ENCODE data around the gene SMKR1.

SMKR1 gene

DNA sequence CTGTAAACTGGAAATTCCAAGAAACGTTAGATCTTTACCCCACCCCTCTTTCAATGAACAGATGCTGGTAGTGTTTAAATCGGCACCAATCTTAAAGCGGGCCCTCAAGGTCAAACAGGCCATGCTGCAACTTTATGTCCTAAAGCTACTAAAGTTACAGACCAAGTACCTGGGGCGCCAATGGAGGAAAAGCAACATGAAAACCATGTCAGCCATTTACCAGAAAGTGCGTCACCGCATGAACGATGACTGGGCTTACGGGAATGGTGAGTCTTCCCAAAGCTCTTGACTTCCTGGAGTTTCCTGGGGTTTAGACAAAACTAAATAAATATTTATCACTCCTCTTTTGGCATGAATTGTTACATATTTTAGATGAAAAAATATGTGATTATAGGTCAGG lies 19.6 kb upstream of the SMKR1 start:
- DNase-seq (ENCODE audit: low read depth), result no peak

DNA sequence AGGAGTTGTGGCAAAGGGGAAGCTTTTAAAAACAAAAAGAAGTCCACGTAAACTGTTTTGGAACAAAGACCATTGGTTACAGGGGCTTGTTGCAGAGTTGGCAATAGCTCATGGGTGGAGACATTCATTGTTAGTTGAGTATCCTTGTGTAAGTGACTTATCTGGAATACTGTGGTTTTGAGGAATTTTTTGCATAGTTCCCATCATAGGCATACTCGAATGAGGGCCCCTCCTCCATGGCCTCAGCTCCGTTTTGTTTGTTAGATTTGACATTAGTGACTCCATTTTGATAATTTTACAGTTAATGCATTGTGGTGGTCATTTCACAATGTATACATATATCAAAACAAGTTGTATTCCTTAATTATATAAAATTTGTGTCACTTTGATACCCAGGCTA lies 12.8 kb upstream of the SMKR1 start:
- DNase-seq (ENCODE audit: low read depth), result peak; percentile 23

DNA sequence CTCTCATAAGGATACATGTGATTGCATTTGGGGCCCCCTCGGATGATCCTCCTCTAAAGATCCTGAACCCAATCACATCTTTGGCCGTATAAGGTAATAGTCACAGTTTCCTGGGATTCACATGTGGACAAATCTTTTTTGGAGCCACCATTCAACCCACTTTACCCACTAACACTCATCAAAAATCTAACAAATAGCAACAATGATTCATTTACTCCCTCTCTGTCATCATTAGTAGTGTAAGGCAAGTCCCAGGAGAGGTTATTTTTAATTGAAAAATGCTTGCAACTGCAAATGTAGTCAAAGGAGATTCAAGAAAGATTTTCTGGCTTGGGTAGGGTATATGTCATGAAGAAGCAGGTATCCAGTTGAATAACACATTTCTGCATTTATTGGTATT lies 9.9 kb upstream of the SMKR1 start:
- no peak for DNase-seq (ENCODE audit: low read depth)

DNA sequence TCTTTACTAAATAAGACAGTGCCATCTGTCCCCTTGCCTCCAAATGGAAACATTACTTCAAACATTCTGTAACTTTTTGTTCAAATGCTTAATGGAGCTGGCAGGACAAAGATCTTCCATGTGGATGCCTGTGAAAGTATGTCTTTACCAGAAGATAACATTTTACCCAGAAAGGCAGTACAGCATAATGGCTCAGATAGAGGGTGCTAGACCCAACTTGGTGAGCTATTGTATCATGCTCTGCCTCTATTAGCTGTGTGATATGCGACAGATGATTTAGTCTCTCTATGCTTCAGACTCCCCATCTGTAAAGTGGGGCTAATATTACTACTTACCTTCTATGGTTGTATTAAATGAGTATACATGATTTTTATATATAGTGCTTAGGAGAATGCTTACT lies 8.8 kb upstream of the SMKR1 start:
- no peak for DNase-seq (ENCODE audit: low read depth)

DNA sequence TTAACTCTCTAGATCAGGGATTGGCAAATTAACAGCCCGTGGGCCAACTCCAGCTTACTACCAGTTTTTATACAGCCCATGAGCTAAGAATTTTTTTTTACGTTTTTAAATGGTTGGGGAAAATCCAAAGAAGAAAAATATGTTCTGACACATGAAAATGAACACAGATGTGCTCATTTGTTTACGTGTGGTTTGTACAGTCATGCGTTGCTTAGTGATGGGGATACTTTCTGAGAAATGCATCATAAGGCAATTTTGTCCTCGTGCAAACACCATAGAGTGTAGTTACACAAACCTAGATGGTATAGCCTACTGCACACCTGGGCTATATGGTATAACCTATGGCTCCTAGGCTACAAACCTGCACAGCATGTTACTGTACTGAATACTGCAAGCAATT lies 8.3 kb upstream of the SMKR1 start:
- DNase-seq (ENCODE audit: low read depth), result peak; percentile 74

DNA sequence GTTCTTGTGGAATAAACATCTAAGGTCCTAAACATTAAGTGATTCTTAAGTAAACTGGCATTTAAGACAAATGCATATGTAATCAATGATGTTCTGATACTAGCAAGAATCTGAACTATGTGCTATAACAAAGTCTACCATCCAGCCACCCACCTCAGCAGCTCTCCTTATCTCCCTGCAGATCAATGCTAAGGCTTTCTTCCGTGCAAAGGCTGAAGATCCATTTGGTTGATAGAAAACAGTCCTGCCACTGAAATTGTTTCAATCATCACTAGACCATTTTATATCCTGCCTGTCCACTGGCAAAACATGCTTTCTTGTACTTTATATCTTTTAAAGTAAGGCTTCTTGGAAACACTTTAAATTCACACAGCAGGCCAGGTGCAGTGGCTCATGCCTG lies 6.3 kb upstream of the SMKR1 start:
- no peak for DNase-seq (ENCODE audit: low read depth)

DNA sequence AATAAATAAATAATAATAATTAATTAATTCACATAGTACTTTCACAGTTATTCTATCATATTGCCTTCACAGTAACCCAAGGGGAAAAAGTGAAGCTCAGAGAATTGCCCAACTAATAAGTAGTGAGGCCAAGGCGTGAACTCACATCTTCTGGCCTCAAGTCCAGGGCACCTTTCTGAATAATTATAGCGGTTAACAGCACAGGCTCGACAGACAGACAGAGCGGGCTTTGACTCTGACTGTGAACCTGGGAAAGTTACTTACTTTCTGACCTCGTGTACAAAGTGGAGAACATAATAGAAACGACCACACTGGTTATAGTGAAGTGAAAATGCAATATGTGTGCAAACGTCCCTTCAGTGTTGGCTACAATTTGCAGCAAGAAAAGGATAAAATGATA lies 5.7 kb upstream of the SMKR1 start:
- no peak for DNase-seq (ENCODE audit: low read depth)

DNA sequence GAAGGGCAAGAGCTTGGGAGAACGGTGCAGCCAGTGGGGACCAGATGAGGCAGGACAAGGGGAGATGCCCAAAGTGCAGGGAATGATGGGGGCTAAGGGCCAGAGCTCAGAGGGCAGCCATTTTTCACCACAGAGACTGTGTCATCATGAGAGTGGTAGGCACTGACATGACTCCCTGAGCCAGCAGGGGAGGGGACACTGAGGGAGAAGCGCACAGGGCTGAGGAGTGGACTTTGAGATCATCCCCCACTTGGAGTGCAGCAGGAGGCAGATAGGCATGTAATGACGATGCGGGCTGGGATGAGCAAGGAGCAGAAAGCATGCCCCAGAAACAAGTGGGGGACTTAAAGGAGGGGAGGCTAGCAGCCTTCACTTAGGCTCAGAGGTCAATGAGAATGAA lies 5.2 kb upstream of the SMKR1 start:
- no peak for DNase-seq (ENCODE audit: low read depth)

DNA sequence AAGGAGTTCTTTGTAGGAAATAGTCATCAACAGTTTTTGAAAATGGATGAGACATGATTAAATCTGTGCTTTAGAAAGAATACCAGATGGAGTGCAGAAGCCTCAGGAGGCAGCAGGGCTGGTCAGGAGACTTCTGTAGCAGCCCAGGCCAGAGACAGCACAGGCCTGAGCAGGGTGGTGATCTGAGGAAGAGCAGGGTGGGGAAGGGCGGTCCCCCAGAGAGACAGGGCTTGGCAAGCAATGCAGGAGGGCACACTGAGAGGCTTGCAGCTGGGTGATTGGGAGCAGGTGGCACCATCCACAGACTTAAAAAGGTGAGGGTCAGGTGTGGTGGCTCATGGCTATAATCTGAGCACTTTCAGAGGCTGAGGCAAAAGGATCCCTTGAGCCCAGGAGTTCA lies 4.3 kb upstream of the SMKR1 start:
- DNase-seq (ENCODE audit: low read depth), result no peak

DNA sequence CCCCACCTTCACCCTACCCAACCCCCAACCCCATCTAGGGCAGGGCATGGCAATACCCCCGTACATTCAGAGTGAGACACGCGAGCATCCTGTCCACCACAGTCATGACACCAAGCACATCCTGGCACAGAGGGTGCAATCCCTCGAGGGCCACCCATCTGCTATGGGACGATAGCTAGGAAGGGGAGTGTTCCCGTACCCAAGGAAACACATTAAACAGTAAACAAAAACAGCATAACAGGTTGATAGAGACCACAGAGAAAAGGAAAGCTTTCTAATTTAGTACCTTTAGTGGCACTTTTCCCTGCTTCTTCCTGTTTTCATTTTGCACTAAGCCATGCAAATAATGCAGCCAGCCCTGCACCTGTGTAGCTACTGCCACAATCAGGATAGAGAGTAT lies 2.3 kb upstream of the SMKR1 start:
- DNase-seq (ENCODE audit: low read depth), result no peak

DNA sequence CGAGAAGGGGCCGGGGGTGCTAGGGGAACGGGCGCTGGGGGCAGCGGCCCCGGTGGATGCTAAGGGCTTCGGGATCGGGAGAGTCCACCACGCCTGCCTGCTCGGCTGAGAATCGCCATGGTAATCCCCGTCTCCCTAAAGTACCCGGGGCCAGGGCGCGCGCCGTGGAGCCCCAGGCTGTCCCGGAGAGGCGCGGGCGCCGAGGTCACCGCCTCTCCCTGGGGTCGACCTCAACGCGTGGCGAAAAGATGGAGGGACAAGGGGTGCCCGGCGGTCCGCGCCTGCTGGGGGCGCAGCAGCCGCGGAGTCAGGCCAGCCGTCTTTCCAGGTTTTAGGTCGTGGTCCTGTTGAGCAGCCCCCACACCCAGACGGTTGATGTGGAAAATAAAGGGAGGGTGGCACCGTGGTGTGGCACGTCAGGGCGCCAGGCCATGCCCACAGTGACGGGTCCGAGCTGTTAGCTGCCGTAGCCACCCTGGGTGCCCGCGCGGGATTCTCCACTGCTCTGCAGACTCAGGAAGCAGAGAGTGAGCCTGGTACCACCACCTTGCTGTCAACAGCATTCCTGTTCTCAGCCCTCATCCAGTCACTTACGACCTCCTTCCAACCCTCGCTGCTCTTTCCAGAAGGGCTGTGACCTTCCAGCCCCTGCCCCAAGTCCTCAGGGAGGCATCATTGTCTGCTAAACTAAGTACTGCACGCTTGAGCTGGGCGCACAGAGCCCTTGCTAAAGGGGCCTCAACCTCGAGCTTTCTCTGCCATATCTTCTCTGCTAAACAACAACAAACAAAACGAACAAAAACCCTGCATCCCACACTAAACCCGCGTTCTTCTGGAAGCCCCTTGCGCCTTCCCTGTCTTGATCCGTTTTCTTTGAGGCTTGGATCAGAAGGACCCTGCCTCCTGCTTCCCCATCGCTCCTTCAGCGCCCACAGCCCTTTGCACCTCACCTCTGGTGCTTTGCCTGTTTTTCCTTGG lies 666 bp downstream of the SMKR1 start:
- DNase-seq (ENCODE audit: low read depth), result no peak

DNA sequence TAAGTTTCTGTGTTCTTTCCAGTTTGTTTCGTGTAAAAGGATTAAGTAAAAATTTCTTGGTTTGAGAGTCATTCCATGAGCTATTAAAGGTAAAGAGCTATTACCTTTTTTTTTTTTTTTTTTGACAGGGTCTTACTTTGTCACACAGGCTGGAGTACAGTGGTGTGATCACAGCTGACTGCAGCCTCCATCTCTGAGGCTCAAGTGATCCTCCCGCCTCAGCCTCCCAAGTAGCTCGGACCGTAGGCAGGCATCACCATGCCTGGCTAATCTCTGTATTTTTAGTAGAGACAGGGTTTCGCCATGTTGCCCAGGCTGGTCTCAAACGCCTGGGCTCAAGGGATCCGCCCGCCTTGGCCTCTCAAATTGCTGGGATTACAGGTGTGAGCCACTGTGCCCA lies 1.4 kb downstream of the SMKR1 start:
- DNase-seq (ENCODE audit: low read depth), result no peak

DNA sequence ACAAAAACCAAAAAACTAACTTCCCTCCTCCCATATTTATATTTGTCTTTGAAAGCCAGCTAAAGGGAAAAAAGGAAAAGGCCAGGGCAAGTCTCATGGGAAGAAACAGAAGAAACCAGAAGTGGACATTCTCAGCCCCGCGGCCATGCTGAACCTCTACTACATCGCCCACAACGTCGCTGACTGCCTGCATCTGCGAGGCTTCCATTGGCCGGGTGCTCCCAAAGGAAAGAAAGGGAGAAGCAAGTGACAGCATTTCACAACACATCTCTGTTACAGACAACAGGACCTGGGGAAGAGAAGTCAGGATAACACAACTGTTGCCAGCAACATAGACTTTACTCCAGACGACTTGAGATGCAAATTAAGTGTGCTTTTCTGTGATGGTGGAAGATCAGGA lies 9.9 kb downstream of the SMKR1 start:
- no peak for DNase-seq (ENCODE audit: low read depth)

DNA sequence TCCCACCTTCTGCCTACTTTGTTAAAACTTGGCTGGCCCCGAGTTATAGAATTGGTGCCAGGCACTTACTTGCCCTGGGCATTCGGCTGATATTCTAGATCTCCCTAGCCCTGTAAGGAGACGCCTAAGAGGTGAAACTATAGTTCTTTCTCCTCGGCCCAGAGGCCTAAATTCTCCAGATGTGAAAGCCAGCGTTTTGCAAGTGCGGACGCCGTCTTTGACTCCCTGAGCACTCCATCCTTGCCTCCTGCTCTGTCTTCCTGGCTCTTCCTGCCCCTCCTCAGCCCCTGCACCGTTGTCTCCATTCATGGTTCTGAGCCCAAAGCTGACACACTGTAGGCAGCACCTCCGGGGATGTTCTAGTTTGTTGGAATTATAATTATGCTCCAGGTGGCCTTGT lies 11.2 kb downstream of the SMKR1 start:
- no peak for DNase-seq (ENCODE audit: low read depth)

DNA sequence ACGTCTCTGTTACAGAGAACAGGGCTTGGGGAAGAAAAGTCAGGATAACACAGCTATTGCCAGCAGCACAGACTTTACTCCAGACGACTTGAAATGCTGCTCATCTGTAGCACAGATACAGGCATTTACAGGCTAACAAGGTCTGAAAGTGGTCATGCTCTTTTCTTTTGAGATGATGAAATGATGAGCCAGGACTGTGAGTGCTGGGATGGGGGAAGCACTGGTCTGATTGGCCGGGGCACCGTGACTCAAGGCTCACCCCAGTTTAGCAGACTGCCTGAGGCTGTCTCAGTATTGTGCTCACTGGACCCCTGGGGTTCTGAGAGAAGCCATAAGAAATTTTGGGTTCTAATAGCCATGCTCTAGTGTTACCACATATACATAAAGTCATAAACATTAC lies 12.4 kb downstream of the SMKR1 start:
- DNase-seq (ENCODE audit: low read depth), result peak; percentile 21

DNA sequence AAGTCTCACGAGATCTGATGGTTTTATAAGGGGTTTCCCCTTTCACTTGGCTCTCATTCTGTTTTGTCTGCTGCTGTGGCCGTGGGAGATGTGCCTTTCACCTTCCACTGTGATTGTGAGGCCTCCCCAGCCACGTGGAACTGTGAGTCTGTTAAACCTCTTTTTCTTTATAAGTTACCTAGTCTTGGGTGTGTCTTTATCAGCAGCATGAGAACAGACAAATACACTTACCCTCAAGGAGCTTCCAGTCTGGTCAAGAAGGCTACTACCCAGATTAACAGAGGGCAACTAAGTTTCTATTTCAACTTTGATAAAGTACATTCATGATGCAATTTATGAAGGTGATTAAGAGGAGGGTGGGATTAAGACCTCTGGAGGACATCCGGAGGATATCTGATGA lies 13.1 kb downstream of the SMKR1 start:
- no peak for DNase-seq (ENCODE audit: low read depth)

DNA sequence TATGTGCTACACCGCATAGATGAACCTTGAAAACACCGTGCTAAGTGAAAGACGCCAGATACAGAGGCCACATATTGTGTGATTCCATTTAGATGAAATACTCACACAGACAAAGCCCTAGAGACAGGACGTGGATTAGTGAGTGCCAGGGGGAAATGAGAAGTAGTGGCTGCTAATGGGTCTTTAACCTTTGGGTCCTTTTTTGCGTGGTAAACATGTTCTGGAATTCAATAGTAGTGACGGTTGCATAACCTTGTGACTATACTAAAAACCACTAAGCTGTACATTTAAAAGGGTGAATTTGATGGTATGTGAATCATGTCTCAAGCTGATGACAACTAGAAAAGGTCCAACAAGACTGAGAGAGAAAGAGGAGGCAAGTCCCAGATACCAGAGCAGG lies 15.6 kb downstream of the SMKR1 start:
- DNase-seq (ENCODE audit: low read depth), result no peak

DNA sequence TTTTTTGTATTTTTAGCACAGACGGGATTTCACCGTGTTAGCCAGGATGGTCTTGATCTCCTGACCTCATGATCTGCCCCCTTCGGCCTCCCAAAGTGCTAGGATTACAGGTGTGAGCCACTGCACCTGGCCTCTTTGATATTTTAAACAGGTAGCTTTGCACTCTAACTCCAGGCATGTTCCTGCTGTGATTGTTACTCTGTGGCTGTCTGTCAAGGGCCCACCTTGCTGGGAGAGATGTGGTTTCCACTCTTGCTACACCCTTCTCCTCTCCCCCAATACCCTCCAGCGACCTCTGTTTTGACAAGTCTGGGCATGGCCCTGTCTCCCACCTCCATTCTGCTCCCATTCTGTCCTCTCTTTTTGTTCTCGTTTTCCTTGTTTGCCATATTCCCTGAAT lies 17.1 kb downstream of the SMKR1 start:
- no peak for DNase-seq (ENCODE audit: low read depth)

DNA sequence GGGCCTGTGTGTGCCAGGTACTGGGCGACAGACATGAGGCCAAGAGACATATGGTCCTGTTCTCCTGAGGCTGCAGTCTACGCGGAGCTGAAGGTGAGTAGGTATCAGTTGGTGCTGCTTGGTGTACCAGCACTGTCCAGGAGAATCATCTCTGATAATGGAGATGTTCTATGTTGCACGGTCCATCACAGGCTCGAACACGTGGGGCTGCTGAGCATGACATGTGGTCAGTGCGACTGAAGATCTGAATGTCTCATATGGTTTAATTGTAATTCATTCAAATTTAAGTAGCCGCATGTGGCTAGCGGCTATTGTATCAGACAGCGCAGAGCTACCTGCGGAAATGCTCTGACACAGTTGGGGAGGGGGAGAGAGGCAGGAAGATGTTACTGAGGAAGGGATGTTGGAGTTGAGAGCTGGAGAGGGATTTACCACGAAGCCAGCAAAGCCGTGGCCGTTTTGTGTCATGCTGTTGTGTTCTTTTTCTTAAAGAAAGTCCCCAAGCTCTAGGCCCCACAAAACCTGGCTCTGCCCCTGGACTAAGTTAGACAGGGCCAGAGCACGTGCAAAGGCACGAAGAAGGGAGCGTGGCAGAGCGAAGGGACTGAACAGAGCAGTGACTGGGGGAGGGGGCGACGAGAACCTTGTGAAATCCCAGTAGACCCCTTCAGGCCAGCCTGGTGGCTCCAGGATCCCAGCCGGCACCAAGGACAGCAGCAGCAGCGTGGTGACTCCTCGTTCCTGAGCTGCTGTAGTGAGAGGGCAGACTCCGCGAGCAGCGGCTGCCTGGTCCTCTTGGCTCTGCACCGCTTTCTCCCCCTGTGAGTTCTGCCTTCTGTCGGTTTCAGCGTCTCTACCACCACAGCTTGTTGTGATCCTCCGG lies 20.0 kb downstream of the SMKR1 start:
- DNase-seq (ENCODE audit: low read depth), result no peak

DNA sequence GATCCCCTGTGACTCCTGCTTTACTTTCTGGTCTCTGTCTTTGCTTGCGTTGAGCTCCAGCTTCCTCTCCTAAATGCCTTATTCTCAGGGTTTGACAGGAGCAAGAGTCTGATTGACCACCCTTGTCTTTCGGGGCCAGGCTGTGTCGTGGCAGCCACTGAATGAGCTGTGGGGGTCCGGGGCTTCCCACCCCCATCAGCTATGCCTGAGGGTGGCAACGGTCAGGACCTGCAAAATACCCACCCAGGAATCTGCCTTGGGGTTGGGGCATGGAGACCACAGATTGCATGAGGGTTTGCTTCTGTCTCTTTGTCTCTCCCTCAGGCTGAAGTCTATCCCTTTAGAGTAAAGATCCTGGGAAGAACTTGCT lies 20.6 kb downstream of the SMKR1 start:
- no peak for DNase-seq (ENCODE audit: low read depth)

DNA sequence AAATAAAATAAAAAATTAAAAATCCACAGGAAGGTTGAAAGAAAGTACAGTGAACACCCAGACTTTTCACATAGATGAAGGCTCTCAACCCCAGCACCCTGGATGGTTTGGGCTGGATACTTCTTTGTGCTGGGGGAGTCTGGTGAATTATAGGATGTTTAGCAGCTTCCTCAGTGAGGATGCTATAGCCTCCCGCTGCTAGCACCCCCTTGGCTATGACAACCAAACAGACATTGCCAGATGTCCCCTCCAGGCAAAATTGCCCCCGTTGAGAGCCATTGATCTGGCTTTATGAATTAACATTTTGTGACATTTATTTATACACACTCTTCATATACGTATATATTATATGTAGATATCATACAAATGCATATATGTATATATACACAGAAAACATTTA lies 21.6 kb downstream of the SMKR1 start:
- no peak for DNase-seq (ENCODE audit: low read depth)

DNA sequence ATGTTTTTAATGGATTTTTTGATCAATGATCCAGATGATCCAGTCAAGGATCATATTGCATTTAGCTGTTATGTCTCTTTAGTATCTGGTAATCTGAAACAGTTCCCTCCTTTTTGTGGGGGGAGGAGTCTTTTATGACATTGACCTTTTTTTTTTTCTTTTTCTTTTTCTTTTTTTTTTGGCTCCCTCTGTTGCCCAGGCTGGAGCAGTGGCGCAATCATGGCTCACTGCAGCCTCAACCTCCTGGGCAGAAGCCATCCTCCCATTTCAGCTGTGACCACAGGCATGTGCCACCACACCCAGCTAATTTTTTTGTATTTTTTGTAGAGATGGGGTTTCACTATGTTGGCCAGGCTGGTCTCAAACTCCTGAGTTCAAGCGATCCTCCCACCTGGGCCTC lies 22.1 kb downstream of the SMKR1 start:
- peak; percentile 76 for DNase-seq (ENCODE audit: low read depth)

DNA sequence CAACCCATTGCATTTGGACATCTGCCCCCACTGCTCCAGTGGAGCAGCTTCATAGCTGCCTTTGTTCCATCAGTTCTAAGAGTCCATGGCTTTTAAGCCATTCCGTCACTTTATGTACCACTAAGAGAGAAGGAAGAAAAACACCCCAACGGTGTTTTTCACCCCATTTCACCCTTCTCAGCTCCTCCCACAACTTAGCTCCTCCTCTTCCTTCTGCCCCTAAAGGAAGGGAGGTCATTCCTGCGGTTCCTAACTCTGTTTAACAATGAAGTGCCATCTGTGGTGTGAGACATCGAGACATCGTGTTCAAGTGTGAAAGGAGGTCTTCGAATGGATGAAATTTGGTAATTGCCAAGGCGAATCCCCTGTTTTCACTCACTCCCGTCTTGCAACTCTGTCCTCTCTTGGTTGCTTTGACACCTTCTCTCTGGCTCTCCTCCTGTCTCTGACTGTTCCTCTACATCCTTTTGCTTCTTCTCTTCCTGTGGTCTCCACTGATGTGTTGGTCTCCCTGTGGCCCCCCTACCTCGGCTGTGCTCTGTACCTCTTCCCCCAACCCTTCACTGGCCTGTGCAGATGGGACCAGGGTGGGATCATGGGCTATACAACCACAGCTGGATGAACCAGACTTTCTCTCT lies 23.0 kb downstream of the SMKR1 start:
- no peak for DNase-seq (ENCODE audit: low read depth)

Measured in GM04504 (cell line).